ENCODE data around the gene RGMB. TPM values are rescaled to one million over a fixed set of nuclear protein-coding genes. Genes with fewer than 3 reads are reported as not detected.

The RGMB gene
- total RNA-seq, 2 donors from 2014 or later = 60.2 to 71.6 TPM

DNA sequence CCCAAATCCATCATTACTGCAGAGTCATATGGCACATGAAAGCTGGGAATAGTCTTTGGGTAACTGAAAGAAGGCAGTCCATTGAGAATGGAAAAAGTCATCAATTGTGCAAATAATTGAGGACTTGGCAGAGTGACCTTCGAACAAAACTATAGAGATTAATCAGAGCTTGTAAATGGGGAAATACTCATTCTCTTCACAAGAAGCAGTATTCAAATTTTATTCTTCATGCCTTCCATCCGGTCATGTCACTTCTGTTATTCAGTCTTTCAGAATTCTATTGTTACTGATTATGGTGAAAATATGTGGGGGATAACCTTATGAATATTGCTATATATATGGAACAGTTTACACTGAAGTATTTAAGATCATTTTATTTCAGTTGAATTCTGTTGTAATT is 8.1 kb downstream of the RGMB start:
- WGBS, 2 experiments (ENCODE audit: insufficient coverage in 1 of 2, insufficient read length in 1 of 2) = 81% methylated on average over 2 of the region's 2 CpGs; no CpG with 5 or more reads in 1 of the 2 experiments

DNA sequence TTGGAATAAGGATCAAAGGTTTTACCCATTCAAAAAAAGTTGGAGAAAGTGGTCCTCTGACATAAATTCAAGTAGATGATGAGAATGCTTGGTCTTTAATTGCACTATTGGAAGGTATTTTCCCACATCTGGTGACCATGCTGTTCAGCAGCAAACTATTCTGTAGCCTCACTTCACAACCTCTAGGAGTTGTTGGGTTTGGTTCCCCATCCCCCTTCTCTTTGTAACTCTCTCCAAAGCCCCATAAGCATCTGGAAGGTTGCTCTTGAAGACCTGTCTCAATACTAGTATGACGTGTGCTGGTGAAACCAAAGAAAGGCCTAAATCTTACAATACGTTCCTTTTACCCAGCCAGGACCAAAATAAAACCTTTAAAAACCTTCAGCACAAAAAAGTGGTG is 8.5 kb downstream of the RGMB start:
- Mint-ChIP-seq H3K27ac (no peak overlapping the region), H3K9me3 (no peaks in the 10 kb centered on the region), H3K27me3 (ENCODE audit: insufficient read depth) (no peaks in the 10 kb centered on the region), H3K36me3 (ENCODE audit: low read depth) (peaks cover 66% of the 10 kb centered on the region), H3K4me3 (no peak overlapping the region), H3K4me1 (peaks cover 38% of the 10 kb centered on the region)
- H3K4me3 ChIP-seq (ENCODE audit: low read length) = no peak overlapping the region
- TF ChIP-seq, protein P1, sequence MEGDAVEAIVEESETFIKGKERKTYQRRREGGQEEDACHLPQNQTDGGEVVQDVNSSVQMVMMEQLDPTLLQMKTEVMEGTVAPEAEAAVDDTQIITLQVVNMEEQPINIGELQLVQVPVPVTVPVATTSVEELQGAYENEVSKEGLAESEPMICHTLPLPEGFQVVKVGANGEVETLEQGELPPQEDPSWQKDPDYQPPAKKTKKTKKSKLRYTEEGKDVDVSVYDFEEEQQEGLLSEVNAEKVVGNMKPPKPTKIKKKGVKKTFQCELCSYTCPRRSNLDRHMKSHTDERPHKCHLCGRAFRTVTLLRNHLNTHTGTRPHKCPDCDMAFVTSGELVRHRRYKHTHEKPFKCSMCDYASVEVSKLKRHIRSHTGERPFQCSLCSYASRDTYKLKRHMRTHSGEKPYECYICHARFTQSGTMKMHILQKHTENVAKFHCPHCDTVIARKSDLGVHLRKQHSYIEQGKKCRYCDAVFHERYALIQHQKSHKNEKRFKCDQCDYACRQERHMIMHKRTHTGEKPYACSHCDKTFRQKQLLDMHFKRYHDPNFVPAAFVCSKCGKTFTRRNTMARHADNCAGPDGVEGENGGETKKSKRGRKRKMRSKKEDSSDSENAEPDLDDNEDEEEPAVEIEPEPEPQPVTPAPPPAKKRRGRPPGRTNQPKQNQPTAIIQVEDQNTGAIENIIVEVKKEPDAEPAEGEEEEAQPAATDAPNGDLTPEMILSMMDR (conservative IDR thresholded peaks at IDR 0.05) = no peak
- H3K9me3 ChIP-seq (ENCODE audit: control insufficient read depth, low read length) = no peaks in the 10 kb centered on the region
- no peak overlapping the region for H3K27ac ChIP-seq (ENCODE audit: low read depth, low read length)
- no peaks in the 10 kb centered on the region for H3K4me1 ChIP-seq (ENCODE audit: control insufficient read depth, insufficient read depth, low read length)
- WGBS, 2 experiments (ENCODE audit: insufficient coverage in 1 of 2, insufficient read length in 1 of 2) = 91% methylated on average over 2 of the region's 2 CpGs; no CpG with 5 or more reads in 1 of the 2 experiments
- no peaks in the 10 kb centered on the region for H3K27me3 ChIP-seq (ENCODE audit: control insufficient read depth, insufficient read depth, low read length, poor library complexity, severe bottlenecking)
- no peak for DNase-seq
- peaks cover 97% of the 10 kb centered on the region for H3K36me3 ChIP-seq (ENCODE audit: control insufficient read depth, insufficient read depth, low read length)
- H3K9ac ChIP-seq (ENCODE audit: extremely low read depth, low read length, poor library complexity, severe bottlenecking) = no peak overlapping the region

More for the DNA sequence above, 8.1 kb downstream of the RGMB start:
- no peak overlapping the region for H3K4me3 ChIP-seq (ENCODE audit: low read length)
- Mint-ChIP-seq H3K27me3 (ENCODE audit: insufficient read depth) (no peaks in the 10 kb centered on the region), H3K36me3 (ENCODE audit: low read depth) (peaks cover 70% of the 10 kb centered on the region), H3K4me3 (no peak overlapping the region), H3K9me3 (no peaks in the 10 kb centered on the region), H3K27ac (no peak overlapping the region), H3K4me1 (peaks cover 38% of the 10 kb centered on the region)
- no peaks in the 10 kb centered on the region for H3K27me3 ChIP-seq (ENCODE audit: control insufficient read depth, insufficient read depth, low read length, poor library complexity, severe bottlenecking)
- H3K36me3 ChIP-seq (ENCODE audit: control insufficient read depth, insufficient read depth, low read length) = peaks cover 94% of the 10 kb centered on the region
- no peaks in the 10 kb centered on the region for H3K9me3 ChIP-seq (ENCODE audit: control insufficient read depth, low read length)
- H3K9ac ChIP-seq (ENCODE audit: extremely low read depth, low read length, poor library complexity, severe bottlenecking) = no peak overlapping the region
- no peak for DNase-seq
- TF ChIP-seq, protein P1 (conservative IDR thresholded peaks at IDR 0.05) = no peak
- no peaks in the 10 kb centered on the region for H3K4me1 ChIP-seq (ENCODE audit: control insufficient read depth, insufficient read depth, low read length)
- H3K27ac ChIP-seq (ENCODE audit: low read depth, low read length) = no peak overlapping the region

DNA sequence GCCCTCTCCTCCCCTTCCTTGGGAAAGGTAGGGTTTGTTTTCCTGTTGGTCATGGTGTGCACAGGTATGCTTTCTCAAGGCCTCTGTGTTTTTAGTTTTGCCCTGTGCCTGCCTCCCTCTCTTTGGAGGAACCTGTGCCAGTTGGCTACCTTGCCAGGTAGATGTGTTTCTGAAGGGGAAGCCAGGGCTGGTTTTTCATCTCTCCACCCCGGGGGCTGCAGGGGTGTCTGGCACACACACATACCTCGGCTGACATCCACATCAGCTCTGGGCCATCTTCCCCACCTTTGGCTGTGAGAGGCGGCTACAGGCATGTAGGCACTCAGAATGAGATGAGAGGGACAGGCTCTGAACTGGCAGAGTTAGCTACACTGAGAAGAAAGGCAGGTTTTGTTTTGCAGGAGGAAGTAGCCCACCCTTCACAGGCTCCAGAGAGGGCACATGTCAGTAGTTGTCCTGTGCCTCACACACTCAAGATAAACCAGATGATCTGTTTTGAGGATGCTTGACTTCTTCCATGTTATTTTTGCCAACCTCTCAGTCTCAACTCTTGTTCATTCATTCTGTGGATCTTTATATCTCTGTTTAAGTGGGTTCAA is 9.7 kb downstream of the RGMB start:
- Histone ChIP-seq H3K9ac (ENCODE audit: extremely low read depth, low read length, poor library complexity, severe bottlenecking) (no peak overlapping the region), H3K9me3 (ENCODE audit: control insufficient read depth, low read length) (no peaks in the 10 kb centered on the region), H3K27ac (ENCODE audit: low read depth, low read length) (no peak overlapping the region), H3K4me3 (ENCODE audit: low read length) (no peak overlapping the region), H3K36me3 (ENCODE audit: control insufficient read depth, insufficient read depth, low read length) (peaks cover 98% of the 10 kb centered on the region), H3K4me1 (ENCODE audit: control insufficient read depth, insufficient read depth, low read length) (no peaks in the 10 kb centered on the region), H3K27me3 (ENCODE audit: control insufficient read depth, insufficient read depth, low read length, poor library complexity, severe bottlenecking) (no peaks in the 10 kb centered on the region)
- no peaks in the 10 kb centered on the region for H3K9me3 Mint-ChIP-seq
- no peak overlapping the region for H3K4me3 Mint-ChIP-seq
- peaks cover 31% of the 10 kb centered on the region for H3K4me1 Mint-ChIP-seq
- H3K36me3 Mint-ChIP-seq (ENCODE audit: low read depth) = peaks cover 63% of the 10 kb centered on the region
- TF ChIP-seq, protein P1 (conservative IDR thresholded peaks at IDR 0.05) = no peak
- H3K27me3 Mint-ChIP-seq (ENCODE audit: insufficient read depth) = no peaks in the 10 kb centered on the region
- H3K27ac Mint-ChIP-seq = no peak overlapping the region
- WGBS, 2 experiments (ENCODE audit: insufficient coverage in 1 of 2, insufficient read length in 1 of 2) = 96 to 100% methylated on average over 1 to 3 of the region's 3 CpGs
- DNase-seq = no peak
